Right kidney (tissue), 9 donors: ENCODE data around the gene KCTD16.

Experiments used
- DNase-seq: peaks from one replicate; pipeline ENCODE4 v3.0.0-alpha.2; 2016
- long read RNA-seq, 8 donors: transcript quantifications; one replicate each; lab custom pipeline, GENCODE V29; 2026

KCTD16 gene
- long read RNA-seq, donor 1, result 0 reads
- long read RNA-seq, donor 2, result 0 reads
- long read RNA-seq, donor 3, result 0 reads
- long read RNA-seq, donor 4, result 0 reads
- long read RNA-seq, donor 5, result 0 reads
- long read RNA-seq, donor 6, result 0 reads
- long read RNA-seq, donor 7, result 0 reads
- long read RNA-seq, donor 8, result 0 reads

- peak; percentile 88 for DNase-seq
These were observed at the start of gene KCTD16, which contains the start of gene YIPF5 for GRCh38 chr5:144170276-144171024. TSS of gene KCTD16 (plus strand) at chr5:144170873. TSS of gene YIPF5 (minus strand) at chr5:144170659. CDS start at chr5:144169955, 704 bp downstream.

- no peak for DNase-seq
These were observed 49.1 kb upstream of the KCTD16 start for GRCh38 chr5:144121577-144121976.

DNA sequence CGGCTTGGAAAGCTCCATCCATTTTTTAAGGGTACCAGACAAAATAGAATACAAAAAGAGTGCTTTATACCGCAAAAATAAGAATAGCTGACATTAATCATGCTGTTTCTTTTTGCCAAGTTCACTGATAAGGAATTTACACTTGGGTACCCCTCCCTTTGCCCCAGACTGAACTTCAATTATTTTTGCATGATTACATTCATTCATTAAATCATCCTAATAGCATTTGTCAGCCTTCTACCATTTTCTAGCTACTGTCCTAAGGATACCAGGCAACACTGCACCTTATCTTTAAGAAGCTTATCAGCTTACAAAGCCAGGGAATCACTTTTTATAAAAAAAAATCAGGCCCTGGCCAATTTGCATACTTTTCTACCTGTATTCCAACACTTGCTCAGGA is 48.6 kb upstream of the KCTD16 start:
- DNase-seq, result no peak

DNA sequence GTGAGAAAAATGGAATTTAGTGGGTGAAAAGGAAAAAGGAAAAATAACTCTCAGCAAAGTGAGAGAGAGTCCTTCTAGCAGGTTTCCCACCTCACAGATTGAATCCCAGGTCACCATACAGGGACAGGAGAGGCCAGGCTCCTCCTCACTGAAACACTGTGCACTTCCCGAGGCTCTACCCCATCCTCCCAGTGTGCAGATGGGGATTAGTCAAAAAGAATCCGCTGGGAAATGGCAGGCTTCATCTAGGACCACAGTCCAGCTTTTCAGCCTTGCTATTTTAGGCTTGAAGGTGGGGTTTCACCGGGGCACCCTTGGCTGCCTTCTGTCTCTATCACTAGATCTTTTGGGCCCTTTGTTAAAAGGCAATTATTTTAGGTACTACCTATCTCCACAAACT is 48.0 kb upstream of the KCTD16 start:
- no peak for DNase-seq

DNA sequence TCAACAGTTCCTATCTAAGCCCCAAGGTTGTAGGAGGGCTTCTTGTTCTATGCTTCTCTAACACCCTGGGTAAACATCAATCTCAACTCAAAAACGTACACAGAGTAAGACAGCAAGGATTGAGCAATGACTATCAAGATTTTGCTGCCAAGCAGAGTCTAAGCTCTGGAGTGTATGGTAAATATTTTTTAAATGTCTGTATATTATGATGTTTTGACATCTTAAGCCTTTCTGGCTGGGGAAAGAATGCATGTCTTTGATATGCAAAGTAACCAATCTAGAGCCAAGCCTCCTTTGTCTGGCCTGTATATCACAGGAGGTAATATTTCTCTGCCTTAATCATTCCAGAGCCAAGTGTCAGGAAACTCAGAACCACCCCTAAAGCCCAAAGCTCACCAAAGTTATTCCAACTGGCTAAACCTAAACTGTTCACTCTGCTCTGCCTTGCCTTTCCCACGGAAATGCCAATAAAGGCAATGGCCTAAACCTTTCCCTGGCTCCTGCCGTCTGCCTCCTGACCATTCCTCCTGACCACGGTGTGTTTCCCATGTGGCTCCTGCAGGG is 45.4 kb upstream of the KCTD16 start:
- DNase-seq, result no peak

- DNase-seq, result no peak
These were observed 44.0 kb upstream of the KCTD16 start for GRCh38 chr5:144126707-144127106.

DNA sequence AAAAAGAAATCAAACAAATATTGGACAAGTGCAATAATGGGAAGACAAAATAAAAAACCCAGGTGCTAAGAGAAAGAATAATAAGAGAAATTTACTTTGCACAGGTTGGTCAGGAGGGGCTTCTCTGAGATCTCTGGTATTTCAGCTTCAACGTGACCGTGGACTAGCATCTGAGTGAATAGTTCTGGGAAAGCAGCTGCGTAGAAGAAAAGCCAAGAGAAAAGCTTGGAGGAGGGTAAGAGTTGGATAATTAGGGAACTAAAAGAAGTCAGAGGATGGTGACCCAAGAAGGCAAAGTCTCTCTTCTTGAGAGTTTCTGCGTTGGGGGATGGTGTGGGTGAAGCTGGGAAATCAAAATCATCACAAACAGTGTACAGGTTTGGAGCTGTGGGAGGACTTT is 41.8 kb upstream of the KCTD16 start:
- DNase-seq, result no peak

GRCh38 chr5:144130306-144130705 is 40.4 kb upstream of the KCTD16 start:
- no peak for DNase-seq

- DNase-seq, result no peak
These were observed 39.4 kb upstream of the KCTD16 start for GRCh38 chr5:144131261-144131660.

GRCh38 chr5:144133050-144133633 is 37.5 kb upstream of the KCTD16 start:
- DNase-seq, result no peak

GRCh38 chr5:144134194-144134826 is 36.4 kb upstream of the KCTD16 start:
- DNase-seq, result no peak

GRCh38 chr5:144135113-144135762 is 35.4 kb upstream of the KCTD16 start:
- DNase-seq, result no peak

GRCh38 chr5:144139586-144139985 is 31.1 kb upstream of the KCTD16 start:
- no peak for DNase-seq

GRCh38 chr5:144141585-144141984 is 29.1 kb upstream of the KCTD16 start:
- no peak for DNase-seq

- DNase-seq, result peak; percentile 53
These were observed 28.4 kb upstream of the KCTD16 start for GRCh38 chr5:144142139-144142823.

- no peak for DNase-seq
These were observed 27.9 kb upstream of the KCTD16 start for GRCh38 chr5:144142824-144143162.

GRCh38 chr5:144143625-144144024 is 27.0 kb upstream of the KCTD16 start:
- no peak for DNase-seq

- no peak for DNase-seq
These were observed 25.5 kb upstream of the KCTD16 start for GRCh38 chr5:144144956-144145751.

- no peak for DNase-seq
These were observed 19.6 kb upstream of the KCTD16 start for GRCh38 chr5:144151026-144151425.

- DNase-seq, result no peak
These were observed 13.9 kb upstream of the KCTD16 start for GRCh38 chr5:144156767-144157171.

GRCh38 chr5:144162686-144163085 is 8.0 kb upstream of the KCTD16 start:
- no peak for DNase-seq
